A673 (cell line): Measurements from ENCODE around the gene TMEM109.

ENCODE experiments used
- CTCF ChIP-seq: fragments of 300-800, 200-600 bp; sonication (generic); conservative IDR thresholded peaks from 2 replicates; pipeline ENCODE4 v1.5.1; 2017; ENCODE audit warnings: low read depth, mild to moderate bottlenecking, antibody characterized with exemption, low read length, moderate library complexity, mixed read lengths
- EZH2 ChIP-seq: fragments of 200-600 bp; sonication (generic); IDR thresholded peaks from 2 replicates; pipeline ENCODE4 v1.6.1; 2017; ENCODE audit warnings: borderline replicate concordance, low read depth, mild to moderate bottlenecking, mixed read lengths, antibody characterized with exemption, low read length; ENCODE audit not compliant: poor library complexity, severe bottlenecking

- TF ChIP-seq CTCF (no peak), EZH2 (no peak)
These were observed 16.4 kb downstream of the TMEM109 start for GRCh38 chr11:60930394-60930793.
